ENCODE data around the gene COQ5. TPM values are rescaled to one million over a fixed set of nuclear protein-coding genes. Genes with fewer than 3 reads are reported as not detected.

COQ5 gene
- total RNA-seq, 1 donor from 2014 or later: 33.6 TPM

DNA sequence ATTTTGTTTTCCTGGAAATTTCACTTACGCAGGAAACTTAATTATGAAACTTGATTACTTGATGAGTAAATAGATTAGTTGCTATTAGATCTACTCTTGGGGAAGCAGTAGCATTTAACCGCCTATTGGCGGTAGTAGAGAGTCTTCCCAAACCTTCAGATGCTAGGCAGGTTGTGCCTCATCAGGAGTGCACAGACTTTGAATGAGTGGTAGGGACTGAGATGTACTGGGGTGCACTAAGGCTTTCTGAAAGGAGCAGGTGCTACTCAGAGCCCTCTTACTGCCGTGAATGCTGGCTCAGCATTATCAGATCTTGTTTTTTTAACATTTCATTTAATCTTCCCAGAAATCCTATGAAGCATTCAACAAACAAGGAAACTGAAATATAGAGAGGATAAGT lies 75.0 kb downstream of the COQ5 start:
- no peak for DNase-seq (ENCODE audit: low read depth, low spot score)

Other genes with a start within 250 kb of the COQ5 start
- under 0.01 TPM in 2 replicates for gene RNU4-2, start 237.3 kb downstream of the COQ5 start, total RNA-seq
- under 0.01 TPM in 1 of 2 replicates, not detected in the other for gene RNU4-1, start 235.9 kb downstream of the COQ5 start, total RNA-seq
- 1.1 and 1.4 TPM in 2 replicates for gene SIRT4, start 226.8 kb downstream of the COQ5 start, total RNA-seq
- not detected in 2 replicates for gene PLA2G1B, start 201.4 kb downstream of the COQ5 start, total RNA-seq
- not detected in 2 replicates for gene MSI1, start 160.0 kb downstream of the COQ5 start, total RNA-seq
- gene COX6A1, start 91.0 kb downstream of the COQ5 start, total RNA-seq: 293 and 438 TPM in 2 replicates
- gene TRIAP1, start 82.8 kb downstream of the COQ5 start, total RNA-seq: 44.2 and 52.0 TPM in 2 replicates
- gene GATC, start 82.7 kb downstream of the COQ5 start, total RNA-seq: 24.7 and 28.5 TPM in 2 replicates
- 311 and 390 TPM in 2 replicates for gene SRSF9, start 59.4 kb downstream of the COQ5 start, total RNA-seq
- 335 and 441 TPM in 2 replicates for gene DYNLL1, start 33.0 kb downstream of the COQ5 start, total RNA-seq
- gene RNF10, start 5.2 kb upstream of the COQ5 start, total RNA-seq: 108 and 127 TPM in 2 replicates
- gene POP5, start 52.2 kb upstream of the COQ5 start, total RNA-seq: 28.5 and 48.4 TPM in 2 replicates
- gene CABP1, start 111.5 kb upstream of the COQ5 start, total RNA-seq: not detected in 2 replicates
- 57.8 and 98.9 TPM in 2 replicates for gene MLEC, start 158.0 kb upstream of the COQ5 start, total RNA-seq
- gene UNC119B, start 181.3 kb upstream of the COQ5 start, total RNA-seq: 26.1 and 29.1 TPM in 2 replicates
- 12.0 and 17.9 TPM in 2 replicates for gene ACADS, start 196.7 kb upstream of the COQ5 start, total RNA-seq

Measured in pulmonary artery endothelial cell (primary cell).